A549 treated with DMSO at 1 μM for 4 hours (cell line): ENCODE measurements around the gene EFCAB9. TPM values are rescaled to one million over a fixed set of nuclear protein-coding genes. Genes with fewer than 3 reads are reported as not detected.

Experiments used
- total RNA-seq: library from RNA; stranded (reverse); fragments of 200-300 nt; extraction: Qiagen RNA extraction; gene quantifications from 5 replicates; pipeline ENCODE4 v1.2.3, GENCODE V29; 2022; ENCODE audit warnings: low read depth

EFCAB9 gene
- total RNA-seq = not detected in 5 replicates

GRCh38 chr5:172193872-172194271, at the start of gene EFCAB9:
Gene EFCAB9 (plus strand): TSS chr5:172194172. CDS start chr5:172194173, 1 bp downstream.

DNA sequence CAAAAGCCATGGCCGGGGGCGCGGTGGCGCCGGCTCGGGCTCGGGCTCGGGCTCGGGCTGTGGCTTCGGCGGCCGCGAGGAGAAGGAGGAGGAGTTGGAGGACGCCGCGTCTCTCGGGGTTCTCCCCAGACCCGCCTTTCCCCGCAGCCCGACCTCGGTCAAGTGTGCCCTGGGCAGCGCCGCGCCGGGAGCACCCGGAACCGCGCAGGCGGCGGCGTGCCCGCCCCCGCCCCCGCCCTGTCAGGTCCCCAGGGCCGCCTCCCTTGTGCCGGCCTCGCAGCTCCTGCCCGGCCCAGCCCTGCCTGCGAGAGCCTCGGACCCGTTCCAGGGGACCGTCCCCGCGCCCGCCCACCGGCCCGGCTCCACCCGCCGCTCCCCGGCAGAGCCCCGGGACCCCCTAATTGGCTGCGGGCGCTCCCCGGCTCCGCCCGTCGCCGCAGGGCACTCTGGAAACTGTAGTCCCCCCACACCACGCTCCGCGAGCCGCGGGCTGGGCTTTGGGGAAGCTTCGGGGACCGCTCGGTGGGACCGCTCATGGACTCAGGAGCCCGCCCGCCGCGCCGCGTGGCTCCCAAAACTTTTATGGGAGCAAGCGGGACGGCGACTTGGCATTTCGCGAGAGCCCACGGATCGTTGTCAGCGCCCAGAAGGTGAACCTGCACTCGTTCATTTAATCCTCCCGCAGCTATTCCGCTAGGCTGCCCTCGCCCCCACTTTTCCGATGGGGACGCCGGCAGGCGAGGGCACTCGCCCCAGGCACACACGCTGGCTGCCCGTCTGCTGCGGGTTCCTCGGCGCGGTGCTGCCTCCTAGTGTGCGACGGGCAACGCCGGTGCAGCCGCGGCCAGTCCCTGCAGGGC, 5.7 kb upstream of the EFCAB9 start, which contains the start of gene STK10:
Gene STK10, minus strand, starts transcription at position 192 of the 860 bp plus-strand sequence. Its CDS starts 182 bp downstream, at position 10.

Other genes starting within 250 kb of the EFCAB9 start
- 35.7 to 46.8 TPM (median 41.4 TPM) in 5 replicates for gene FBXW11, start 187.5 kb upstream of the EFCAB9 start, total RNA-seq
- gene STK10, start 5.9 kb upstream of the EFCAB9 start, total RNA-seq = 21.5 to 24.7 TPM (median 22.1 TPM) in 5 replicates
- 13.0 to 17.8 TPM (median 16.0 TPM) in 5 replicates for gene UBTD2, start 89.6 kb downstream of the EFCAB9 start, total RNA-seq